NCI-H510A (cell line): ENCODE results near the gene L3MBTL4.

ENCODE experiments used
- DNase-seq: peaks from one replicate; lab custom pipeline; 2025; lab: John Stamatoyannopoulos, UW

Gene L3MBTL4

DNA sequence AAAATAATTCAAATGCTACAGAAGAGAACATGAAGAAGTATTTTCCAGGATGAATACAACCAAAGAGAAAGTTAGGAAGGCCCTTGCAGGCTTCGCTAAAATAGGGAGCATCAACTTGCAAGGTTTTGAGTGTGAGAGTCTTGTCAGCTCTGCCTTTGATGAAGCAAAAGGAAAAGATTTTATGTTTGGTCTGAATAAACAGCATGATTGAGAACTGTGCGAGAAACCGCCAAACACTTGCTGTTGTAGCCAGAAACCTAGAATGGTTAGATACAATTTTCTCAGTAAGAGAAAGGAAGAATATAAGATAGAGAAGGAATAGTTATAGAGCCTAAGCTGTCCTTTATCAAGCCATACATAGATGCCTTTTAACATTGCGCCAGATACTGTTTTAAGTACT, 163.6 kb downstream of the L3MBTL4 start:
- DNase-seq: no peak

DNA sequence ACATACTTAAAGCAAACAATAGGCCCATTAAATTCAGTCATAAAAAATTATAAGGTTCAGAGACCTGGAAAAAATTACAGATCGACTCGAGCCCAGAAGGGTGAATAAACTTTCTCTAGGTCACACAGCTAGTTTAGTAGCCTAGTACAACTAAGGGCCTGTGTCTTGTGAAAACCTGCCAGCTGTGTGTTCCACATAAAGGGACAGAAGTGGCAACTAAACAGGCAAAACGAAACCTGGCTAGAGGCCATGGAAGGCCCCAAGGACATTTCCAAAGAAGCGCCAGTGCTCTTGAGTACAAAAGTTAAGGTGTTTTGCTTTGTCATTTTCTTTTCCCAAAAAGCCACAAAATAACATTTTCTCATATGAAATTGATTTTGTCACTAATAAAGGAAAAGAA, 164.9 kb downstream of the L3MBTL4 start:
- no peak for DNase-seq

DNA sequence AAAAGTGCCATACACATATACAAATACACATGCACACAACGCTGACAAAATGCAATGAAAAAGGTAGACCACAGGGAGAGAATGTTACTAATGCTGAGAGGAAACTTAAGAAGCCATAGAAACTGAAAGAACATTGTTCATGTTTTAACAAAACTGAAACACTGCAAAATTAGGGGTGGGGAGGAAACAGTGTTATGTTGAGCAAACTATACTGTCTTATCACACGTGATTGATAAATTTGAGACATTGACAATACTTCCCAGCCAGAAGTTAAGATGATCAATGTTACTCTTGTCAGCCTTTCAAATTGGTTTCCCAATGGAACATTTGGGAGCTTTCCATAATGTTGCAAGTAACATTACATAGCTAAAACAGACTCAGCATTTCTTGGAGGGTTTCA, 165.5 kb downstream of the L3MBTL4 start:
- no peak for DNase-seq

GRCh38 chr18:6248017-6248416, 166.7 kb downstream of the L3MBTL4 start:
- no peak for DNase-seq

DNA sequence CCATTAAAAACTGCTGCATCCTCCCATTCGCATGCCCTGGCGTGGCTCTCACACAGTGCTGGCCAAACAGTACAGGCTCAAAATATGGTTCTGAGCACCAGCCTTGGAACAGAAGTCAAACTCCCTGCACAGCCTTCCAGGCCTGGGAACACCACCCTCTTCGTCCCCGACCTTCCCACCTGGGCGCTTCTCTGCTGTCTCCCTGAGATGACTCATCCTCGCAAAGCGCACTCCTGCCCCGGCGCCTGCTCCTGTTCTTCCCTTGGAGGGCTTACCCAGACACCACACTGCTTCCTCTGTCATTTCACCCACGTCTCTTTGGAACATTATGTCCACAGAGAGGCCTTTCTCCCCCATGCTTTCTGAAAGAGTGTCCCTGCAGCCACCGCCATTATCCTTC, 172.7 kb downstream of the L3MBTL4 start:
- no peak for DNase-seq

DNA sequence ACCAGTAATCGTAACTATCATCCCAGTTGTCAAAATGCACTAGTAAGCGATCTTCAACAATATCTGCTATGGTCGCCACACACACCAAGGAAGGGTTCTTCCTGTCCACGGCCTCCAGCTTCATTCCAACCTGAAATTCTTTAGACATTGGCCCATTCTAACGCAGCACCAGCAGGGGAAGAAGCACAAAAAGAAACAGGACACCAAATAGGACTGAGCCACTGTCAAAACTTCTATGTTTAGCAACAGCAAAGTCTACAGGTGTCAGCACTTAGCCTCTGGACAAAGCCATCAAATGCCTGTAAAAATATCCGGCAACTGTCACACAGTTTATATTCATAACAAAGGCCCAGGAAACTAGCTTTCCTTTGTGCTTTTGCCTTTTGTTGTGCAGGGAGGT, 175.0 kb downstream of the L3MBTL4 start:
- no peak for DNase-seq

DNA sequence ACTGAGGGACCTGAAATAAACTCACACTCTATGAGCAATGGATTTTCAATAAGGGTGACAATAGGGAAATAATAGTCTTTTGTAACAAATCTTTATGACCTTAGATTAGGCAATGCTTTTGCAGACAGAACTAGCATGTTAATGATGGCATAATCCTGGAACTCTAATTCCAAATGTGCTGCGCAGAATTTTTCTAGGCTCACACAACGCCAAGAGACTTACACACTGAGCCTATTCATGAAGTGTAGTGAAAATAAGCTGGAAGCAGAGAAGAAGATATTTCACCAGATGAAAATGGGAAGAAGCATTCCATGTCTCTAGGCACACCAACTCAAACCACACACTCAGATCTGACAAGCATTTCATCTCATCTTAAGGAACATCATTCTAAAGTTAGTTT, 178.5 kb downstream of the L3MBTL4 start:
- DNase-seq: no peak

- DNase-seq: no peak
Observed at GRCh38 chr18:6222271-6222670, 192.4 kb downstream of the L3MBTL4 start.

- no peak for DNase-seq
Observed at GRCh38 chr18:6221602-6222014, 193.1 kb downstream of the L3MBTL4 start.

GRCh38 chr18:6220129-6220528, 194.6 kb downstream of the L3MBTL4 start:
- DNase-seq: no peak

- no peak for DNase-seq
Observed at GRCh38 chr18:6219116-6219717, 195.5 kb downstream of the L3MBTL4 start.

GRCh38 chr18:6215888-6216287, 198.8 kb downstream of the L3MBTL4 start:
- DNase-seq: no peak

DNA sequence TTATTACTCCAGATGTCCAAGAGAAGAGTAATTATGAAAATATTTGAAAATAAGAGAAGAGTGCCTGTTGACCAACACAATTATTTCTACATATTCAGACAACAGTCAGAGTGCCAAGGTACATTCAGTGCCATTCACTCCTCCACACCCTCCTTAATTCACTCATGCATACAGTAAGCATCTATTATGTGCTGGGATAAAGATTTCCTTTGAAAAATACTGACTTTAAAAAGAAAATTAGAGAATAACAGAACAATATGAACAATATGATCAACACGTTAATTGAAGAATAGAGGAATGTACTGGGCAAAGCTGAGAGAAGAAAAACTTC, 203.6 kb downstream of the L3MBTL4 start:
- no peak for DNase-seq

GRCh38 chr18:6210349-6211173, 204.2 kb downstream of the L3MBTL4 start:
- DNase-seq: peak; percentile 39

GRCh38 chr18:6207941-6208340, 206.8 kb downstream of the L3MBTL4 start:
- no peak for DNase-seq

- peak; percentile 89 for DNase-seq
Observed at GRCh38 chr18:6207116-6207515, 207.6 kb downstream of the L3MBTL4 start.

DNA sequence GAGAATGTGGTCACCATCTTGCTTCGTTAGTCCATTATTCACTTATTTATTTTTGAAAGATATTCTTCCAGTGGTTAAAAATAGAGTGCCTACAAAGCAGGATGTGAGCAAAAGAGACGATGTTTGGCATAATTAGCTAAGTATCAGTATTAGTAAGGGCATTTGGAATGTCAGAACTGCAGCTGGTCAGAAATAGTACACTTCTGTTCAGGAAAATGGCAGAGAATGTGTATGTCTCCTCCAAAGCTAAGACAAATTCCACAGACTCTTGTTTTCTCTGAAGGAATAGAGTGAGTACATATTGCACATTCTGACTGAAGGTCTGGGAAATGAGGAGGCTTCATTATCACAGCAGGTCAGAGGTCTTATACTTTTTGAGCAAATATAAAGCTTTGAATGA, 209.0 kb downstream of the L3MBTL4 start:
- DNase-seq: no peak

- no peak for DNase-seq
Observed at GRCh38 chr18:6204476-6204875, 210.2 kb downstream of the L3MBTL4 start.

- peak; percentile 52 for DNase-seq
Observed at GRCh38 chr18:6203791-6204190, 210.9 kb downstream of the L3MBTL4 start.

DNA sequence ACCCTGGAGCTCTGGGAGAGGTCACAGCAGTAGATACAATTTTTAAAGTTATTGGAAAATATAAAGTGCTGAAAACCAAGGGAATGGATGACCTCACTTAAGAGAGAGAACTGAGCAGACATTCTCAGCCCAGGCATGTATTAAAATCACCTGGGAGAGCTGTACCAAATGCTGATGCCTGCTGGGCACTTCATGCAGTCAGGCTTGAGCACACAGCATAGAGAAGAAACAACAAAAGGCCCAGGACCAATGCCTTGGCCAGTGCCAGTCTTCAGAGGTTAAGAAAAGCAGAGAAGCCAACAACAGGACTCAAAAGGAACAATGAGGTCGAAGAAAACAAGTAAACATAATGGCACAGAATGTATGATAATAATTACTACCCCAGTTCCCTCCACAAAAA, 211.8 kb downstream of the L3MBTL4 start:
- DNase-seq: no peak

DNA sequence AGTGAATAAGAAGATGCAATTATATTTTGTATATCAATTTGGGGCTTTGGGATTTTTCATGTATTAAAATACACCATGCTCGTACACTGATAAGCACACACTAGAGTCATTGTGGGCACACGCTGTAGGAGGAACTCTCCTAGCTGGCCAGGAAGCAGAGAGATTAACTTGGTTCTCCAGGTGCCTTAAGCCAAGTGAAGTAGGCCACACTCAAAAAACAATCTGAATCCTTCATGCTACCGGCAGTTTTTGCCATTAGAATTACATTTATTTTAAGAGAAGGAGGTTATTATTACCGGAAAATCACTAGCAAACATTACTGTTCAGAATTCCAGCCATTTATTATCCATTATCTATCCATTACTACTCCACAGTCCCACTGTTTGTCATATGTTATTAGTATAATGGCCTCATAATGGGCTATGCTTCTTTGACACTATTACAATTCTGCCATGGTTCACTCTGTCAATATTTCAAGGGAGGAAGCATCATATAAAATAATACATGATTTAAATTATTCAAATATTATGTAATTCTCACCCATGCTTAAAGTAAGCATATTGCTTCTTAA, 214.4 kb downstream of the L3MBTL4 start:
- DNase-seq: no peak

GRCh38 chr18:6199777-6200176, 214.9 kb downstream of the L3MBTL4 start:
- no peak for DNase-seq

DNA sequence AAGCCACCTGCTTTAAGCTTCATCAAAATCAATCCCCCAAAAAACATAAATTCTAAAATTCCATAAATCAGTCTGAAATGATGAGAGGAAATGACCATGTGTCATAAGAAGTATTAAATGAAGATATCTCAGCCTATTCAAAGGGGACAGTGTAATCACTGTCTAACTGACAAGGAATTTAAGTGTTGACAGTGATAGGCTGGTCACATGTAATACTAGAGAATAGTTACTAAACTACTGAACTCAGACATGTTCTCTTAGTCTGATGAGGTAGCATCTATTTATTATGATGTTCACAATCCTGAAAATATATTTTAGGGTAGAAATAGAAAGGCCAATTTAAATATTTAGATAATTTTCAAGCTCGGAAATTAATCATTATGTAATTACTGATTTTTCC, 216.1 kb downstream of the L3MBTL4 start:
- DNase-seq: no peak

DNA sequence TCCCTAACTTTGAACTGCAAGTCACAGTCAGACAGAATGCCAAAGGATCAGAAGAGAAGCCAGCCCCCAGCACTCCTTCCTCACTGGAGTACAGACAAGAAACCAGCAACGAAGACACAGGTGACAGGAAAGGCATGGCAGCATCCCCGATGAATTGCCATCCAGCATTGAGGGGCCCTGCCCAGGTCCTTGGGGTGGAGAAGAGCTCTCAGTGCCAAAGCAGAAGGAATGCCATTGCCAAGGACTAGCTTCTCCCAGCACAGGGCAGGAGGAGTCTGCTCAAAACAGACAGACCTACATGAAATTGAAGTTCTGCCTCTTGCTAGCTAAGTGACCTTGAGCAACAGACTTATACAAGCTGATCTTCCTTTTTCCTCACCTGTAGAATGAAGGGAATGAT, 220.1 kb downstream of the L3MBTL4 start:
- no peak for DNase-seq
